Liver (tissue), 3 donors: ENCODE results near the gene GRK5.
A peak's percentile ranks its signal among the peaks of the same experiment; 100 is the strongest.

Source experiments
- EGR1 ChIP-seq, 2 donors: IDR thresholded peaks; 2 replicates each; pipeline ENCODE4 v1.6.1; 2016 to 2018; ENCODE audit warnings: antibody characterized with exemption in 2 of 2, low read depth in 2 of 2
- NR2F2 ChIP-seq: IDR thresholded peaks from 2 replicates; pipeline ENCODE4 v1.6.1; 2016; ENCODE audit warnings: antibody characterized with exemption
- RAD21 ChIP-seq, 2 donors: IDR thresholded peaks; 2 replicates each; pipeline ENCODE4 v1.6.1; 2016; ENCODE audit warnings: antibody characterized with exemption in 2 of 2, mild to moderate bottlenecking in 2 of 2
- RXRA ChIP-seq, 2 donors: IDR thresholded peaks; 2 replicates each; pipeline ENCODE4 v1.6.1; 2017 to 2018; ENCODE audit warnings: antibody characterized with exemption in 2 of 2, mild to moderate bottlenecking in 1 of 2
- TAF1 ChIP-seq: conservative IDR thresholded peaks from 2 replicates; pipeline ENCODE4 v1.6.1; 2016; ENCODE audit warnings: antibody characterized with exemption, mild to moderate bottlenecking
- YY1 ChIP-seq: IDR thresholded peaks from 2 replicates; pipeline ENCODE4 v1.6.1; 2016; ENCODE audit warnings: antibody characterized with exemption, mild to moderate bottlenecking
- TF ChIP-seq, protein P1 (sequence below): fragments of 150-350 bp; IDR thresholded peaks from 2 replicates; pipeline ENCODE4 v1.5.1; 2017; ENCODE audit warnings: improper control_type of control experiment, low read depth, low read length; ENCODE audit not compliant: missing input control
- TF ChIP-seq, protein P2 (sequence below): IDR thresholded peaks from 2 replicates; pipeline ENCODE4 v1.6.1; 2016; ENCODE audit warnings: antibody characterized with exemption
- TF ChIP-seq, protein P3 (sequence below): IDR thresholded peaks from 2 replicates; pipeline ENCODE4 v1.6.1; 2016; ENCODE audit warnings: antibody characterized with exemption, mild to moderate bottlenecking
- TF ChIP-seq, protein P4 (sequence below): IDR thresholded peaks from 2 replicates; pipeline ENCODE4 v1.6.1; 2016; ENCODE audit warnings: antibody characterized with exemption
- donor health status: healthy.
- donor health status: healthy.

DNA sequence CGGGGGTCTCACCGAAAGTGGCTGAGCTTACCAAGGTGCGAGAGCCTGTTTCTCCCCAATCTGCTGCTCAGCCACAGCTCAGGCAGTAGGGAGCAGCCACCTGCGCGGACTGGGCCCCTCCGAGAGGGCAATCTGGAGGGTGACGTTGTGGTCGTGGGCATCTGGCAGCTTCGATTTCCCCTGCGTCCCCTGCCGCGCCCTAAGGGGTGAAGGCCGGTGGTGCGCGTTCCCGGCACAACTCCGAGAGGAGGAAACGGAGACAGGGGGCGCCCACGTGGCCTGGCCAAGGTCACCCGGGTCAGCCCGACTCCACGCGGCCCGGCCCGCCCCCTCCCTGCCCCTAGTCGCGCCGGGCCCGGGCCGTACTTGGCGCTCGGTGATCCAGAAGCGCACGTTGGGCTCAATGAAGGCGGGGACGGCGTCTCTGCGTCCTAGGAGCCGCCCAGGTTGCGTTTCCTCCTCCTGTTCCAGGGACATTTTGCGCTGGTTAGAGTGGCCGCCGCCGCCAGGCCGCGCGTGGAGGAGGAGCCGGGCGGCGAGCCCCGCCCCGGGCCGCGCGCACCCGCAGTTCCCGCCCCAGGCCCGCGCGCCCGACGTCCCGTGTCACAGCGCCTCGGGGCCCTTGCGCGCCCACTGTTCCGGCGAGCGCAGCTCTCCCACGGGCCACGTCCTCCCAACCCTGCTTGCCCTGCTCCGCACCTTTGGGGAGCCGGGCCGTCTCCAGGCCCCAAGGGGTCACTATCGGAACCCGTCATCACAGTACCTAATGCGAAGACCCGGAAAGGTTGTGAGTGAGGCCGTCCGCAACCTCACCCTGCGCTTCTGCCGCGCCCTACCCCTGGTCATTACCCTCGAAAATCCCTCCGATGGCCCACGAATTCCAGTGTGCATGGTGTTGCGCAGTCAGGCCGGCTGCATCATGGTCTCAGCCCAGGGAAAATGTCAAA lies 41.9 kb upstream of the GRK5 start, which contains the start of gene SFXN4:
- TF ChIP-seq, protein P1, sequence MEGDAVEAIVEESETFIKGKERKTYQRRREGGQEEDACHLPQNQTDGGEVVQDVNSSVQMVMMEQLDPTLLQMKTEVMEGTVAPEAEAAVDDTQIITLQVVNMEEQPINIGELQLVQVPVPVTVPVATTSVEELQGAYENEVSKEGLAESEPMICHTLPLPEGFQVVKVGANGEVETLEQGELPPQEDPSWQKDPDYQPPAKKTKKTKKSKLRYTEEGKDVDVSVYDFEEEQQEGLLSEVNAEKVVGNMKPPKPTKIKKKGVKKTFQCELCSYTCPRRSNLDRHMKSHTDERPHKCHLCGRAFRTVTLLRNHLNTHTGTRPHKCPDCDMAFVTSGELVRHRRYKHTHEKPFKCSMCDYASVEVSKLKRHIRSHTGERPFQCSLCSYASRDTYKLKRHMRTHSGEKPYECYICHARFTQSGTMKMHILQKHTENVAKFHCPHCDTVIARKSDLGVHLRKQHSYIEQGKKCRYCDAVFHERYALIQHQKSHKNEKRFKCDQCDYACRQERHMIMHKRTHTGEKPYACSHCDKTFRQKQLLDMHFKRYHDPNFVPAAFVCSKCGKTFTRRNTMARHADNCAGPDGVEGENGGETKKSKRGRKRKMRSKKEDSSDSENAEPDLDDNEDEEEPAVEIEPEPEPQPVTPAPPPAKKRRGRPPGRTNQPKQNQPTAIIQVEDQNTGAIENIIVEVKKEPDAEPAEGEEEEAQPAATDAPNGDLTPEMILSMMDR = no peak
- TF ChIP-seq NR2F2 (peak; percentile 33), RAD21 (IDR thresholded peaks at IDR 0.05) (peak in 1 of 2 donors; percentile 31), RXRA (IDR thresholded peaks at IDR 0.05) (peak in 1 of 2 donors; percentile 29), TAF1 (no peak), YY1 (peak; percentile 44), EGR1 (IDR thresholded peaks at IDR 0.05; ENCODE audit: low read depth in 2 of 2) (peak in 1 of 2 donors; percentile 14)
- TF ChIP-seq, protein P2, sequence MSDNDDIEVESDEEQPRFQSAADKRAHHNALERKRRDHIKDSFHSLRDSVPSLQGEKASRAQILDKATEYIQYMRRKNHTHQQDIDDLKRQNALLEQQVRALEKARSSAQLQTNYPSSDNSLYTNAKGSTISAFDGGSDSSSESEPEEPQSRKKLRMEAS = no peak
- TF ChIP-seq, protein P3, sequence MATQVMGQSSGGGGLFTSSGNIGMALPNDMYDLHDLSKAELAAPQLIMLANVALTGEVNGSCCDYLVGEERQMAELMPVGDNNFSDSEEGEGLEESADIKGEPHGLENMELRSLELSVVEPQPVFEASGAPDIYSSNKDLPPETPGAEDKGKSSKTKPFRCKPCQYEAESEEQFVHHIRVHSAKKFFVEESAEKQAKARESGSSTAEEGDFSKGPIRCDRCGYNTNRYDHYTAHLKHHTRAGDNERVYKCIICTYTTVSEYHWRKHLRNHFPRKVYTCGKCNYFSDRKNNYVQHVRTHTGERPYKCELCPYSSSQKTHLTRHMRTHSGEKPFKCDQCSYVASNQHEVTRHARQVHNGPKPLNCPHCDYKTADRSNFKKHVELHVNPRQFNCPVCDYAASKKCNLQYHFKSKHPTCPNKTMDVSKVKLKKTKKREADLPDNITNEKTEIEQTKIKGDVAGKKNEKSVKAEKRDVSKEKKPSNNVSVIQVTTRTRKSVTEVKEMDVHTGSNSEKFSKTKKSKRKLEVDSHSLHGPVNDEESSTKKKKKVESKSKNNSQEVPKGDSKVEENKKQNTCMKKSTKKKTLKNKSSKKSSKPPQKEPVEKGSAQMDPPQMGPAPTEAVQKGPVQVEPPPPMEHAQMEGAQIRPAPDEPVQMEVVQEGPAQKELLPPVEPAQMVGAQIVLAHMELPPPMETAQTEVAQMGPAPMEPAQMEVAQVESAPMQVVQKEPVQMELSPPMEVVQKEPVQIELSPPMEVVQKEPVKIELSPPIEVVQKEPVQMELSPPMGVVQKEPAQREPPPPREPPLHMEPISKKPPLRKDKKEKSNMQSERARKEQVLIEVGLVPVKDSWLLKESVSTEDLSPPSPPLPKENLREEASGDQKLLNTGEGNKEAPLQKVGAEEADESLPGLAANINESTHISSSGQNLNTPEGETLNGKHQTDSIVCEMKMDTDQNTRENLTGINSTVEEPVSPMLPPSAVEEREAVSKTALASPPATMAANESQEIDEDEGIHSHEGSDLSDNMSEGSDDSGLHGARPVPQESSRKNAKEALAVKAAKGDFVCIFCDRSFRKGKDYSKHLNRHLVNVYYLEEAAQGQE = peak; percentile 28
- TF ChIP-seq, protein P4, sequence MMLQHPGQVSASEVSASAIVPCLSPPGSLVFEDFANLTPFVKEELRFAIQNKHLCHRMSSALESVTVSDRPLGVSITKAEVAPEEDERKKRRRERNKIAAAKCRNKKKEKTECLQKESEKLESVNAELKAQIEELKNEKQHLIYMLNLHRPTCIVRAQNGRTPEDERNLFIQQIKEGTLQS = no peak
